C4-2B (cell line): ENCODE measurements around the gene ADGRV1.

Experiments used
- H3K27ac ChIP-seq: fragments of 450-650 bp; 2 replicates; pipeline ENCODE4 v1.5.1; 2017
- ZFX ChIP-seq: fragments of 450-650 bp; IDR thresholded peaks from 2 replicates; pipeline ENCODE4 v1.6.1; 2017
- TF ChIP-seq, protein P1 (sequence below): fragments of 450-650 bp; conservative IDR thresholded peaks from 2 replicates; pipeline ENCODE4 v1.5.1; 2017; ENCODE audit warnings: mild to moderate bottlenecking

Gene ADGRV1

DNA sequence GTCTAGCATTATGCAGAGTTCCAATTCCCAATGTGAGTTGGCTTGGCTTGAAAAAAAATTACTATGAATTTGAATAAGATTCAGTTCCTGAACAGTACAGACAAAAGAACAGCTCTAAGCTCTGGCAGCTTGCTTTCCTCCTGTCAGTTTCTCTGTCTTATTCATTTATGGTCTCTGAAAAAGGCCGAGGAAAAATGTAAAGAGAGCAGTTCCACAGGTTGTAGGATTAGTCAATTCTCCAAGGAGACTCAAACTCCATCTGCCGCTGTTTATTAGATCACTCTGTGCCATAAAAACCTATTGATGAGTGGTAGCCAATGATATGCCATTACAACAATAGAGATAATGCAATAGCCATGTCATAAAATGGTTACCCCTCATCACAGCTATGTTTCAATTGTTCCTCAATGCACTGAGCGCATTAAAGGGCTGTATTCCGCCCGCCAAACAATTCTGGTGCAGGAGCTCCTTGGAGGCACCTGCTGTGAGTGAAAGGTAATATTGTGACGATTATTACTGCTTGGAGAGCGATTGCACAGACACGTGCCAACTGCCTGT is 636.3 kb downstream of the ADGRV1 start:
- TF ChIP-seq, protein P1, sequence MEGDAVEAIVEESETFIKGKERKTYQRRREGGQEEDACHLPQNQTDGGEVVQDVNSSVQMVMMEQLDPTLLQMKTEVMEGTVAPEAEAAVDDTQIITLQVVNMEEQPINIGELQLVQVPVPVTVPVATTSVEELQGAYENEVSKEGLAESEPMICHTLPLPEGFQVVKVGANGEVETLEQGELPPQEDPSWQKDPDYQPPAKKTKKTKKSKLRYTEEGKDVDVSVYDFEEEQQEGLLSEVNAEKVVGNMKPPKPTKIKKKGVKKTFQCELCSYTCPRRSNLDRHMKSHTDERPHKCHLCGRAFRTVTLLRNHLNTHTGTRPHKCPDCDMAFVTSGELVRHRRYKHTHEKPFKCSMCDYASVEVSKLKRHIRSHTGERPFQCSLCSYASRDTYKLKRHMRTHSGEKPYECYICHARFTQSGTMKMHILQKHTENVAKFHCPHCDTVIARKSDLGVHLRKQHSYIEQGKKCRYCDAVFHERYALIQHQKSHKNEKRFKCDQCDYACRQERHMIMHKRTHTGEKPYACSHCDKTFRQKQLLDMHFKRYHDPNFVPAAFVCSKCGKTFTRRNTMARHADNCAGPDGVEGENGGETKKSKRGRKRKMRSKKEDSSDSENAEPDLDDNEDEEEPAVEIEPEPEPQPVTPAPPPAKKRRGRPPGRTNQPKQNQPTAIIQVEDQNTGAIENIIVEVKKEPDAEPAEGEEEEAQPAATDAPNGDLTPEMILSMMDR, result no peak
- TF ChIP-seq ZFX, result no peak
- no peak overlapping the region for H3K27ac ChIP-seq

DNA sequence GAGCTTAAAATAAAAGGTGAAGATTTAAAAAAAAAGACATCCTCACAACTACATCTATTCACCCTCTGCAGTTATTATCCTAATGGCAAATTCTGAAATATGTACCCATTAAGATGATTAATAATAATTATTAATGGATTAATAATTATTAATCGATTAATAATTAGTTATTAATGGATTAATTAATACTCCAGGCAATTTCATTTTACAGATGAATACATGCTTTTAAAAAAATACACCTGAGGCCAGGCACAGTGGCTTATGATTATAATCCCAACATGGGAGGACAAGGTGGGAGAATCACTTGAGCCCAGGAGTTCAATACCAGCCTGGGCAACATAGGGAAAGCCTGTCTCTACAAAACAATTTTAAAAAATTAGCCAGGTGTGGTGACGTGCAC is 642.1 kb downstream of the ADGRV1 start:
- TF ChIP-seq, protein P1, result no peak
- no peak for TF ChIP-seq ZFX
- H3K27ac ChIP-seq, result no peak overlapping the region

DNA sequence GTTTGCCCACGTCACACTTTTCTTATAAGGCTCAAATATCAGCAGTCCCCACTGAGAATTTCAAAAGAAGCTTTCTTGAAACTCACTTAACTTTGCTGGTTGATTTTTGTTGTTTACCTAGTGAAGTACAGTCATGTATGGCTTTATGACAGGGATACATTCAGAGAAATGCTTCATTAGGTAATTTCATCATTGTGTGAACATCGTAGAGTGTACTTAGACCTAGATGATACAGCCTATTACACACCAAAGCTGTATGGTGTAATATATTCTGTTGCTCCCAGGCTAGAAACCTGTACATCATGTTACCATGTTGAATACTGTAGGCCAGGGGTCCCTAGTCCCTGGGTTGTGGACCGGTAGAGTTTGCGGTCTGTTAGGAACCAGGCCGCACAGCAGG is 647.5 kb downstream of the ADGRV1 start:
- no peak overlapping the region for H3K27ac ChIP-seq
- no peak for TF ChIP-seq ZFX
- TF ChIP-seq, protein P1, result no peak

DNA sequence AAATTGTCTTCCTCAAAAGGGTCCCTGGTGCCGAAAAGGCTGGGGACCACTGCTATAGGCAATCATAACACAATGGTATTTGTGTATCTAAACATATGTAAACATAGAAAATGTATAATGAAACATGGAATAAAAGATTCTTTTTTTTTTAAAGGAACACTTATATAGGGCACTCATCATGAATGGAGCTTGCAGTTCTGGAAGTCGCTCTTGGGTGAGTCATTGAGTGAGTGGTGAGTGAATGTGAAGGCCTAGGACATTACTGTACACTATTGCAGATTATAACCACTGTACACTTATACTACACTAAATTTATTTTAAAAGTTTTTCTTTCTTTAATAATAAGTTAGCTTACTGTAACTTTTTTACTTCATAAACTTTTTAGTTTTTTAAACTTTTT is 648.1 kb downstream of the ADGRV1 start:
- H3K27ac ChIP-seq, result no peak overlapping the region
- no peak for TF ChIP-seq ZFX
- TF ChIP-seq, protein P1, result no peak

DNA sequence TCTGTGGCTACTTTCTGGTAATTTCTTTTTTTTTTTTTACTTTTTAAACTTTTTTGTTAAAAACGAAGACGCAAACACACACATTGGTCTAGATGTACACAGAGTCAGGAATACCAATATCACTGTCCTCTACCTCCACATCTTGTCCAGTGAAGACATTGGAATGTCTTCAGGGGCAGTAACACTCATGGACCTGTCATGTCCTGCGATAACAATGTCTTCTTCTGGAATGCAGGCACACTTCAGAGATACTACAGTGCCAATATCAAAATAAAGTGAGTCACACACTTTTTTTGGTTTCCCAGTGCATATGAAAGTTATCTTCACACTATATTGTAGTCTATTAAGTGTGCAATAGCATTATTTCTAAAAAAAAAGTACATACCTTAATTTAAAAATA is 648.7 kb downstream of the ADGRV1 start:
- H3K27ac ChIP-seq, result no peak overlapping the region
- TF ChIP-seq, protein P1, result no peak
- no peak for TF ChIP-seq ZFX

DNA sequence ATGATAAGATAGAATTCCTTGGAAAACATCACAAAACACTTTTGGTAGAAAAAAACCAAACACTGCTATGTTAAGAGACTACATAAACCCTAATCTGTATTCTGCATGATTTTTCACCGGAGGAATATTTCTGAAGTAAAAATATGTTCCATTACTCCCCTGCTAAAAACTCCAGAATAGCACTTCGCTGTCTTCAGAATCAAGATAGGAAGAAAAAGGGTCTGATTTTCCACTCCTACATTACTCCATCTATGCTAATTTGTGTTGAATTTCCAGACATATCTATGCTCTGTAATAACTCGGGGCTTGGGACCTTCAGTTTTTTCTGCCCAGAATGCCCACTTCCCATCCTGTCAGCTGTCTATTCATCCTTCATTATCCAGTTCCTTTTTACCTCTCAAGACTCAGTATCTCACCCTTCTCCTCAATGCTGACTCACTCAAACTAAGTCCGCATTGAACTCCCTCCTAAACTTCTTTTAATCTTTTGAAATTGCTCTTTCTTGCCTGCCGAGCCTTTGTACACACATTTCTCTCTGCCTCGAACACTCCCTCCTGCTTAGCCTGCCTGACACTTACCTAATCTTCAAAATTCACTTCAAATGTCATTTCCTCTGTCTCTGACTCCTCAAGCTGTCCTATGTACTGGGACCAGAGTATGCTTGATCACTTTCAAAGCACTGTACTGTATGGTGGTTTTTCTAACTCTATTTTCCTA is 653.6 kb downstream of the ADGRV1 start:
- H3K27ac ChIP-seq, result no peak overlapping the region
- no peak for TF ChIP-seq ZFX
- TF ChIP-seq, protein P1, result no peak

DNA sequence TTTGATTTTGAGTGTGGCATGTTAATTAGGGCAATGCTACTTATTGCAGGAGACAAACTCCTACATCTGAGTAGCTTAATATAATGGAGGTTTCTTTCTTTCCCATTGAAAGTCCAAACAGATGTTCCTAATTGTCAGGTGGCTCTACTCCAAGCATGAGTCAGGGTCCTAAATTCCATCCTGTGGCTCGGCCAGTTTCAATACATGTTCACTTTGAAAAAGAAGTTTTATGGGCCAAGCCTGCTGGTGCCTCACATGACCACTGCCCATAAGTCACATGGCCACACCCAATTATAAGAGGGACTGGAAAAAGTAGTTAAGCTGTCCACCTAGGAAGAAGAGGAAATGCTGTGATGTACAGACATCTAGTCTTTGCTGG is 654.1 kb downstream of the ADGRV1 start:
- no peak overlapping the region for H3K27ac ChIP-seq
- no peak for TF ChIP-seq ZFX
- TF ChIP-seq, protein P1, result no peak
